ENCODE measurements around the gene SPATA1. TPM values are rescaled to one million over a fixed set of nuclear protein-coding genes. Genes with fewer than 3 reads are reported as not detected.
A peak's percentile ranks its signal among the peaks of the same experiment; 100 is the strongest.

Gene SPATA1
- total and polyA plus RNA-seq, 2 of the 13 experiments (the other 11 are each of a cell fraction or from before 2014, with no cell fraction given): 0.70 to 1.4 TPM

- TF ChIP-seq, protein P1, sequence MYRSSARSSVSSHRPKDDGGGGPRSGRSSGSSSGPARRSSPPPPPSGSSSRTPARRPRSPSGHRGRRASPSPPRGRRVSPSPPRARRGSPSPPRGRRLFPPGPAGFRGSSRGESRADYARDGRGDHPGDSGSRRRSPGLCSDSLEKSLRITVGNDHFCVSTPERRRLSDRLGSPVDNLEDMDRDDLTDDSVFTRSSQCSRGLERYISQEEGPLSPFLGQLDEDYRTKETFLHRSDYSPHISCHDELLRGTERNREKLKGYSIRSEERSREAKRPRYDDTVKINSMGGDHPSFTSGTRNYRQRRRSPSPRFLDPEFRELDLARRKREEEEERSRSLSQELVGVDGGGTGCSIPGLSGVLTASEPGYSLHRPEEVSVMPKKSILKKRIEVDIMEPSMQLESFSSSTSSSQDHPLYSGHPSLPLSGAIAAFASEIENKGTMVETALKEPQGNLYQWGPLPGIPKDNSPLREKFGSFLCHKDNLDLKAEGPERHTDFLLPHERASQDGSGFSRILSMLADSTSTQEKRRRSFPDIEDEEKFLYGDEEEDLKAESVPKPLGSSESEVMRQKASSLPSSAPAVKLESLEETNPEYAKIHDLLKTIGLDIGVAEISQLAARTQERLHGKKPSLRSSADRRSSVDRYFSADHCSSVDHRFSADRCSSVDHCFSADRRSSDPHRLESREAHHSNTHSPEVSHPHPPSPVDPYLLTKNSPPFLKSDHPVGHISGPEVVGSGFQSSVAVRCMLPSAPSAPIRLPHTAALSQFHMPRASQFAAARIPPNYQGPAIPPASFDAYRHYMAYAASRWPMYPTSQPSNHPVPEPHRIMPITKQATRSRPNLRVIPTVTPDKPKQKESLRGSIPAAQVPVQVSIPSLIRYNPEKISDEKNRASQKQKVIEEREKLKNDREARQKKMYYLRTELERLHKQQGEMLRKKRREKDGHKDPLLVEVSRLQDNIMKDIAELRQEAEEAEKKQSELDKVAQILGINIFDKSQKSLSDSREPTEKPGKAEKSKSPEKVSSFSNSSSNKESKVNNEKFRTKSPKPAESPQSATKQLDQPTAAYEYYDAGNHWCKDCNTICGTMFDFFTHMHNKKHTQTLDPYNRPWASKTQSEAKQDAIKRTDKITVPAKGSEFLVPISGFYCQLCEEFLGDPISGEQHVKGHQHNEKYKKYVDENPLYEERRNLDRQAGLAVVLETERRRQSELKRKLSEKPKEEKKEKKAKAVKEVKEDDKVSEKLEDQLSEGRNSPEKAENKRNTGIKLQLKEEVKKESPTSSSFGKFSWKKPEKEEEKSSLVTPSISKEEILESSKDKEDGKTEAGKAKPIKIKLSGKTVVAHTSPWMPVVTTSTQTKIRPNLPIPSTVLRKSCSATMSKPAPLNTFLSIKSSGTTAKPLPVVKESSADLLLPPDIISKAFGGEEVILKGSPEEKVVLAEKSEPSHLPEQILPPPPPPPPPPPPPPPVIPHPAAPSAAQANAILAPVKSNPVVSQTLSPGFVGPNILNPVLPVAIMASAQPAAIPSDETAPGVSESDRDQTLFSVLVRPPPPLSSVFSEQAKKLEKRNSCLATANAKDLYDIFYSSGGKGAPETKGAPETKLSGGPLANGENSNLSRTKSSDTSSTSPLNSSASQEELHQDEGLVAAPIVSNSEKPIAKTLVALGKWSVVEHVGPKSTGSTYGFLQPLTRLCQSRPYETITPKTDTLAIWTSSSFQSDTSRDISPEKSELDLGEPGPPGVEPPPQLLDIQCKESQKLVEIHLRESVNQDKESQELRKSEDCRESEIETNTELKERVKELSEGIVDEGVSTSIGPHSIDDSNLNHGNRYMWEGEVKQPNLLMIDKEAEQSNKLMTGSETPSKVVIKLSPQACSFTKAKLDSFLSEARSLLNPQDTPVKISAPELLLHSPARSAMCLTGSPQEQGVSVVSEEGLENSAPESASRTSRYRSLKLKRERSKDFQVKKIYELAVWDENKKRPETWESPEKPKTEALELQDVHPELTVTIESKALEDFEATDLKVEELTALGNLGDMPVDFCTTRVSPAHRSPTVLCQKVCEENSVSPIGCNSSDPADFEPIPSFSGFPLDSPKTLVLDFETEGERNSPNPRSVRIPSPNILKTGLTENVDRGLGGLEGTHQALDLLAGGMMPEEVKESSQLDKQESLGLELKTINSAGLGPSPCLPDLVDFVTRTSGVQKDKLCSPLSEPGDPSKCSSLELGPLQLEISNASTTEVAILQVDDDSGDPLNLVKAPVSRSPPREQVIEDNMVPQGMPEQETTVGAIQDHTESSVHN (CRISPR knock-in tag; IDR thresholded peaks at IDR 0.05): no peak
- TF ChIP-seq ZNF780A (CRISPR knock-in tag; IDR thresholded peaks at IDR 0.05) (no peak), MYNN (CRISPR knock-in tag; IDR thresholded peaks at IDR 0.05; ENCODE audit: low read depth) (no peak), JUNB (CRISPR knock-in tag; IDR thresholded peaks at IDR 0.05; ENCODE audit: borderline replicate concordance) (no peak), THRA (CRISPR knock-in tag; IDR thresholded peaks at IDR 0.05; ENCODE audit: borderline replicate concordance) (peak; percentile 81; the same call in 1 of the 2 replicates), ZNF790 (CRISPR knock-in tag; IDR thresholded peaks at IDR 0.05; ENCODE audit: borderline replicate concordance) (no peak), MATR3 (CRISPR knock-in tag; IDR thresholded peaks at IDR 0.05) (no peak), ZNF20 (CRISPR knock-in tag; IDR thresholded peaks at IDR 0.05) (no peak), SNAPC2 (CRISPR knock-in tag; IDR thresholded peaks at IDR 0.05) (no peak), ZSCAN25 (CRISPR knock-in tag; IDR thresholded peaks at IDR 0.05) (no peak), FOXK2 (IDR thresholded peaks at IDR 0.05) (no peak), ZNF121 (CRISPR knock-in tag; IDR thresholded peaks at IDR 0.05) (no peak), ARHGAP35 (CRISPR knock-in tag; IDR thresholded peaks at IDR 0.05; ENCODE audit: borderline replicate concordance) (no peak), RXRA (CRISPR knock-in tag; IDR thresholded peaks at IDR 0.05) (no peak; the same call in 1 of the 2 replicates)
- TF ChIP-seq, protein P2, sequence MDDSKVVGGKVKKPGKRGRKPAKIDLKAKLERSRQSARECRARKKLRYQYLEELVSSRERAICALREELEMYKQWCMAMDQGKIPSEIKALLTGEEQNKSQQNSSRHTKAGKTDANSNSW (CRISPR knock-in tag; IDR thresholded peaks at IDR 0.05; ENCODE audit: borderline replicate concordance): no peak
- TF ChIP-seq, protein P3, sequence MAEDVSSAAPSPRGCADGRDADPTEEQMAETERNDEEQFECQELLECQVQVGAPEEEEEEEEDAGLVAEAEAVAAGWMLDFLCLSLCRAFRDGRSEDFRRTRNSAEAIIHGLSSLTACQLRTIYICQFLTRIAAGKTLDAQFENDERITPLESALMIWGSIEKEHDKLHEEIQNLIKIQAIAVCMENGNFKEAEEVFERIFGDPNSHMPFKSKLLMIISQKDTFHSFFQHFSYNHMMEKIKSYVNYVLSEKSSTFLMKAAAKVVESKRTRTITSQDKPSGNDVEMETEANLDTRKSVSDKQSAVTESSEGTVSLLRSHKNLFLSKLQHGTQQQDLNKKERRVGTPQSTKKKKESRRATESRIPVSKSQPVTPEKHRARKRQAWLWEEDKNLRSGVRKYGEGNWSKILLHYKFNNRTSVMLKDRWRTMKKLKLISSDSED (CRISPR knock-in tag; IDR thresholded peaks at IDR 0.05): no peak
Observed at GRCh38 chr1:84603941-84604830, 98.0 kb downstream of the SPATA1 start (continued).
